NCI-H446 treated with DMSO at 0.1 percent for 48 hours (cell line): ENCODE results near the gene CCDC201.
A peak's percentile ranks its signal among the peaks of the same experiment; 100 is the strongest.

Experiments used
- DNase-seq: peaks from one replicate; lab custom pipeline; 2025; lab: John Stamatoyannopoulos, UW

Gene CCDC201

DNA sequence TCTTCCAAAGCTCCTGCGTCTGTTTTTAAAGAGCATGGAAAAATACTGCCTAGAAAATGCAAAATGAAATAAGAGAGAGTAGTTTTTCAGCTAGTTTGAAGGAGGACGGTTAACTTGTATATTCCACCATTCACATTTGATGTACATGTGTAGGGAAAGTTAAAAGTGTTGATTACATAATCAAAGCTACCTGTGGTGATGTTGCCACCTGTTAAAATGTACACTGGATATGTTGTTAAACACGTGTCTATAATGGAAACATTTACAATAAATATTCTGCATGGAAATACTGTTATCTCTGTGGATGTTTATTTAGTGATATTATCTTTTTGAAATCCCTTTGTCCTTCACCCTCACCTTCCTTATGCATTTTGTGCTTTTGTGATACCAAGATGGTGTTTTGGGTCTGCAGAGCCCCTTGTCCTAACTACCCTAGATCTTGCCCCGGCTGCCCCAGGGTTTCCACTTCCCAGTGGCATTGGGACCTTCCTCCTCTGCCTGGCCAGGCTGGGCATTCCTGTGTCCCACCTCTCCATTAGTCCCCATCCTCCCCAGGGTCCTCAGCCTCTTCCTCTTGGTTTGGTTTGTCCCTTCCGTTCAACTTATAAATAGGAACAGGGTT is 20.6 kb upstream of the CCDC201 start:
- no peak for DNase-seq

DNA sequence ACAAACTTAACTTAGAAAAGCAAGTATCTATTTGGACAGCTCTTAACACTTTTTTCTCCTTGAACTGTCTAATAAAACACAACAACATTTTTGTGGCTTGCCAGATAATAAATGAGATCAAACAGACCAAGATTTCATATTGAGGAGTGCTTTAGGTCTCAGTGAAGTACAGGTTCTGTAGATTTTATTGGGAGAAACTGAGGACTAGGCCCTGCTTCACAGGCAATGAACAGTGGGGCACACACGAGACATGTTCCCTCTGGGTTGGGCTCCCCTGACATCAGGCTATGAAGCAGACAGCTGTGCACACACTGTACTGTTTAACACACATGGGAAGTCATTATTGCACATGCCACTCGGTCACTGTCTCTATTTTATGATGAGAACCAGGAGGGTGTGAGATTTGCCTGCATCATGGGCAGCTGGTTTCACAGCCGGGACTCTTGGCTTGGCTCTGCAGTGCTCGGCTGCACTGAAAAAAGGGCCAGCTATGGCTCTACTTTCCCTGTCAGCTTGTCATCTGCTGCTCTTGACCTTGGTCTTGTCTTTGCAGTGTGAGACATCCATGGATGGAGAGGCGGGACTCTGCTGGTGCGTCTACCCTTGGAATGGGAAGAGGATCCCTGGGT is 19.6 kb upstream of the CCDC201 start:
- DNase-seq: no peak

DNA sequence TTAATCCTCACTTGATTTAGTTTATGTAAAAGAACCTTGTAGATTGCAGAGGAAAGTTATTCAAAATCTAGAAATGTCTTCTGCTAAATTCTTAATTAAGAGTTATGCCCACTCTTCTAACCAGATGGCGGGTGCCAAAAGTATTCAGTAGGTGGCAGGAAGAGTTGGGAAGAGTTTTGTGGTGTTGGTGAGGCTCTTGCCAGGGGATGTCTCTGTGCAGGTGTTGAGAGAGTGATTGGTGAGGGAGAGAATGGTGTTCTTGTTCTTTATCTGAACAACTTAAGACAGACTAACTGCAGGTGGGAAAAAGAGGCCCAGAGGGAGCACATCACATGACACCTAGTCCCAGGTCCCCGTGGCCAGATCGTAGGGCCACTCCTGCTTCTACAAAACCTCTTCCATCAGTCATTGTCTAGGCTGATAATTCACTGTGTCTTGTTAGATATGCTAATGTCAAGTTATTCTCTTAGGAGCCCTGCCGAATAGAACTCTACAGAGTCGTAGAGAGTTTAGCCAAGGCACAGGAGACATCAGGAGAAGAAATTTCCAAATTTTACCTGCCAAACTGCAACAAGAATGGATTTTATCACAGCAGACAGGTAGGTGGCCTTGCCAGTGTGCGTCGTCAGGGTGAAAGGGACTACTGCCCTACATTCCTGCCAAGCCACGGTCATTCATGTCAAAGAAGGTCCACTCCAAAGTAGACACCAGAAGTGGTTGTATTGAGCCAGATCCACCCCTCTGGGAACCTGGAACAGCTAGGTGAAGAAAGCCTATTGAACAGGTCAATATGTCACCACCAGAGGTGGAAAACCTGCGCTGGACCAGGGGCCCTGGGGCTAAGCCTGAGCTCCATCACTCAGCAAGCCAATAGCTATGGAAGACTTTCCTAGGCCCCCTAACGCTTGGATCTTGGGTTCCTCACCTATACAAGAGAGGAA is 18.9 kb upstream of the CCDC201 start:
- DNase-seq: no peak

- peak; percentile 19 for DNase-seq
These were observed 18.1 kb upstream of the CCDC201 start for GRCh38 chr7:45890902-45891461.

- no peak for DNase-seq
These were observed 17.4 kb upstream of the CCDC201 start for GRCh38 chr7:45890125-45890901.

DNA sequence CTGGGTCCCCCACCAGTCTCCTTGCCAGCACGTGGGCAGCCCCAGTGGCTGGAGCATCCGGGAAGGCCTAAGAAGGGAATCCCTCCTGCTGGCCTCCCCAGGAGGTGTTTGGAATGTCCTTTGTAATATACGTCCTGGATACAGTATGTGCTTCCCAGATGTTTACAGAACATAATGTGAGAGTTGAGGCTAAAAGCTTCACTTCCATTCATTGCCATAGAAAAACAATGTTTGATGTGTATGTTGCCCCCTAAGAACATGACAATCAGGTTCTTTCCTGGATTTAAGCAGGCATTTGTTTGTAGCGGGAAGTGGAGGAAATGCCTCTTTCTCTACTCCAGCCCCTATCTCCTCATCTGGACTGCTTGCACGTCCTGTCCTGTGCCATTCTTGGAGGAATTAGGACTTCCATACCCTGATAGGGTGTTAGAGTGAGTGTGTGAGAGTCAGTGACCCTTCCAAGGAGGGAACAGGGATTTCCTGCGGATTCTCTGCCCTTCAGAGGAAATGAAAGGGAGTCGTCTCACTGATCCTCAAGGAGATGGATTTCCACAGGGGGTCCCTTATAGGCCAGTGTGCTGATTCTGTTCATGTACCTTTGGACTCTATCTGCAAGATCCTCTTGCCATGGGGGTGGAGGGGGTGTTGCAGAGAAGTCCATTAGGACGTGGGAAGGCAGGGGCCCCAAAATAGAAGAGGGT is 16.6 kb upstream of the CCDC201 start:
- DNase-seq: no peak

DNA sequence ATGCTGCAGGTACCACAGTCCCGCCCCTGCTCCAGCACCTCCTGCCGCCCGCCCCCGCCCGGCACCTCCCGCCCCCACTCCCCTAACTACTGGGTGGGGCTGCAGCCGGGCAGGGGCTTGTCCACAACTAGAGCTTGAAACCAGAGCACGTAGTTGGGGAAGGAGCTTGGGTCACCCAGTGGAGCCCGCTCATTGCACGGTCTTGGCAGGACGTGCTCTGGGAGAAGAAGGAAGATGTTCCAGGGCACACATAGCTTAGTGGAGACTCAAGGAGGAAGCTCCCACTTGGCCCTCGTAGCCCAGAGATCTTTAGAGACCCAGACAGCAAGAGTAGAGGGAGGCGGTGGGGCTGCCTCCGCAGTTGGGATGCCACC is 16.1 kb upstream of the CCDC201 start:
- DNase-seq: no peak

- no peak for DNase-seq
These were observed 15.5 kb upstream of the CCDC201 start, which contains the start of gene IGFBP1 for GRCh38 chr7:45888185-45888992. Gene IGFBP1, plus strand, starts transcription at chr7:45888488. Its CDS starts 165 bp downstream, at chr7:45888653.

DNA sequence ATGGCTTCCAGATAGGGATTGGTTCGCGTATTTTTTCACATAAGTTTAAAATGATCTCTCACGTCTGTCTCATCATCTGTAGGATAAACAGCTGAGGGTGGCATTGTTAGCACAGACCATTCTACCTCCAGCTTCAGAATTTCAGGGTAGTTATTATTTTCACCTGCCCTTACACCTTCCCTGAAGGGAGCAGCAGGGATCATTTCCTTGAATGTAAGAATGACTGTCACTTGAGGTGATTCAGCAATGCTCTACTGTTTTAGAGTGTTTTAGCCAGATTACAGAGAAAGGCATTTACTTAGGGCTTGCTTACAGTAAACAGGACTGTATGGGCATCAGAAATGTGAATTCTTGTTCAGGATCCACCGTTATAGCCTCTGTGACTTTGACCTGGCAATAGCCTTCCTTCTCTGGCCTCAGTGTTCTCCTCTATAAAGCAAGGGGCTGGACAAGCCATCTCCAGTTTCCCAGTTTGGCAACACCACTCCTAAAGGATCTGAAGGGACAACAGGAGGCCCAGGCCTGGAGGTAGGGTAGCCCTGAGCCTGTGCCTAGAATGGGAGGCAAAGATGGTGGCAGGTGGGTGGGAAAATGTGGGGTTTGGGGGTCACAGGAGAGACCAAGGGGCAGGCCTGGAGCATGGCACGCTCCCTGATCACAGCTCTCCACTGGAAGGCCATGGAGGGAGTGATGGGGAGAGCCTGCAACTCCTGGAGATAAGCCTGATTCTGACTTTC is 14.2 kb upstream of the CCDC201 start:
- no peak for DNase-seq

GRCh38 chr7:45885264-45885882 is 12.5 kb upstream of the CCDC201 start:
- DNase-seq: no peak

DNA sequence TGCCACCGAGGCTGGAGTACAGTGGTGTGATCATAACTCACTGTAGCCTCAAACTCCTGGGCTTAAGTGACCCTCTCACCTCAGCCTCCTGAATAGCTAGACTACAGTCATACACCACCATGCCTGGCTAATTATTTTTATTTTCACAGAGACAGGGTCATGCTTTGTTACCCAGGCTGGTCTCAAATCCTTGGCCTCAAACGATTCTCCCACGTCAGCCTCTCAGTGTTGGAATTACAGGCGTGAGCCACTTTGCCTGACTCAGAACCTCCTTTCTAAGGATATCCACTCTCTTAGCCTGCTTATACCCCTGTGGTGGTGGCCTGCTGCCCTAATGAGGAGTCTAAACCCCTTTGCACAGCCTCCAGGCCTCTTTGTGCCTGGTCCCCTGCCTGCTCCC is 11.3 kb upstream of the CCDC201 start:
- DNase-seq: no peak

DNA sequence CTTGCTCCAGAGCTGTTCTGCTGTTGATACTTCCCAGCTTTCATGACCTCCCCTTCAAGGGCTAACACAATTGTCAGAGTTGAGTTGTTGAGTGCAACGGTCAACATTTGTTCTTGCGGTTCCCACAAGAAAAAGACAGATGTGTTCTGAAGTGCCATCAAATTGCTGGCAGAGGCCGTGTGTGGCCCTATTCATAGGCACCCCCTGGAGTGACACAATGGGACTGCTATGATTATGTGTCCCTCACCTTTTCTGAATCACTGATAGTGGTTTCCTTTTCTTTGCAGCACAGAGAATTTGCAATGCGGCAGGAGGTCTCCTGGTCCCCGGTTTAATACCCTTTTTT is 9.6 kb upstream of the CCDC201 start:
- no peak for DNase-seq

DNA sequence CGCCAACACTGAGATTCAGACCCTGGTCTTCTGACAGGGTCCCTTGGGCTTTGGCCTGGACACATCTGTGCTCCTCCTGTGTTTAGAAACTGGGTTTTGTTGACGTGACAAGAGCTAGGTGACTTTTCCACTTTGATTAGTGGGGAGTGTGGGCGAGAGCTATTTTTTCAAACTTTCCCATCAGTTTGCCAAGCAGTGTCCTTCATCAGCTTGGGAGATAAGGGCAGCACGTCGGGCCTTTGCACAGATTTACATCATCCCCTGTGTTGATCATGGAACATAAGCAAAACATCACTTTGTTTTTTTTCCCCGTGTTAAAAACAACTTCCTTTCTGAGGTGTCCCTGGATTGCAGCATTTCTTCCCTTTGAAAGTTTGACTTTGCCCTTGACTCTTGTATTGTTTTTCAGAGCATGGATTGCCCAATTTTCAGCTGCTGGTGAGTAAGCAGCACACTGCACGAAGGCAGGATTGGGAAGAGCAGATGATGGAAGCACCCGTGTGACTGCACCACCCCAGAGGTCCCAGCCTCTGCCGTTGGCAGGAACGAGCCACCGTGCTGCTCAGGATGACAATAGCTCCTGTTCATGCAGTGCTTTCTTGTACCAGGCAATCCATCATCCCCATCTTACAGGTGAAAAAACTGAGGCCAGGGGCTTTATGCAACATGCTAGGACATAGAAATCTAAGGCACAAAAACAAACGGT is 9.0 kb upstream of the CCDC201 start:
- no peak for DNase-seq

DNA sequence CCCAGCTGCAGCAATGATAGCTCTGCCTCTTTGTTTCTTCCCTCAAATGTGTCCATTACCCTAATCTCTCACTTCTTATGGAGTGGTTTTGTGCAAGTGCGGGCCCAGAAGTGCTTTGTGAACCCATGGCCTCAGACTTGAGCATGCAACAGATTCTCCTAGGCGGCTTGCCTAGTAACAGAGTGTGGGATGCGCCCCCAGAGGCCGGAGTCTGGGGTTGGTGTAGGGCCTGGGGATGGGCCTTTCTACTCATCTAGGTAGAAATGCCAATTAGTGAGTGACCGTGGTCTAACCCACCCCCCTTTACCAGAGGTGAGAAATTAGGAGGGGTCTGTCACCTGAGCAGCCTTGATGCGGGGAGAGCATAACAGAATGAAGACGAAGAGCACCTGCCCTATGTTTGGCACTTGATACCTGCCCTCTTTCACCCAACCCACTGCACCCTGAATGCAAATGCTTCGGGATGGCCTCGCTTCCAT is 8.4 kb upstream of the CCDC201 start:
- no peak for DNase-seq

GRCh38 chr7:45880433-45880860 is 7.6 kb upstream of the CCDC201 start:
- no peak for DNase-seq

- DNase-seq: no peak
These were observed 5.7 kb upstream of the CCDC201 start for GRCh38 chr7:45878457-45879144.

- DNase-seq: no peak
These were observed 3.6 kb upstream of the CCDC201 start for GRCh38 chr7:45876519-45876918.
